ENCODE data around the gene KRTAP12-2. TPM values are rescaled to one million over a fixed set of nuclear protein-coding genes. Genes with fewer than 3 reads are reported as not detected.
"Not testable (repeated sequence)": the region's sequence is repeated elsewhere in the genome, so short reads cannot be mapped to it uniquely, and the experiment has no call there.

KRTAP12-2 gene
- total and polyA plus RNA-seq, 10 of the 15 experiments (the other 5 are each of a cell fraction or from before 2014, with no cell fraction given), result not detected

GRCh38 chr21:44691686-44692085 lies 25.0 kb upstream of the KRTAP12-2 start:
- in situ Hi-C loops (cut with MboI), result no loop called here
- BruUV-seq (replicated peaks), result no TSS peak
- no peak for FAIRE-seq

GRCh38 chr21:44689740-44690139 lies 23.0 kb upstream of the KRTAP12-2 start:
- POLR2A ChIA-PET; H3K27me3 ChIP-seq (replicated peaks in 1 of 2; ENCODE audit: control insufficient read depth in 2 of 2, insufficient read depth in 2 of 2, low read length in 1 of 2); FAIRE-seq: not testable (repeated sequence)

More at GRCh38 chr21:44691686-44692085, 25.0 kb upstream of the KRTAP12-2 start:
- Histone ChIP-seq H3K4me1 (ENCODE audit: control insufficient read depth, insufficient read depth, low read length) (no peaks in the 10 kb centered on the region; the same call in 1 of the 2 replicates), H3K79me2 (ENCODE audit: control insufficient read depth, insufficient read depth, low read length) (no peaks in the 10 kb centered on the region), H3K4me3 (no peak overlapping the region), H2AFZ (ENCODE audit: control insufficient read depth, low read depth, low read length) (no peak overlapping the region), H3K9me3 (replicated peaks; ENCODE audit: control insufficient read depth, insufficient read depth, low read length) (peaks cover 1% of the 10 kb centered on the region; the same call in 2 of the 3 replicates), H3K27ac (ENCODE audit: control insufficient read depth, insufficient read depth) (no peak overlapping the region), H3K27me3 (replicated peaks in 1 of 2; ENCODE audit: control insufficient read depth in 2 of 2, insufficient read depth in 2 of 2, low read length in 1 of 2) (no peaks in the 10 kb centered on the region), H3K36me3 (ENCODE audit: control insufficient read depth in 2 of 2, insufficient read depth in 2 of 2, low read length in 1 of 2) (no peaks in the 10 kb centered on the region), H4K20me1 (ENCODE audit: control insufficient read depth, insufficient read depth) (no peaks in the 10 kb centered on the region), H3K4me2 (ENCODE audit: control insufficient read depth, insufficient read depth) (no peak overlapping the region), H3K9ac (ENCODE audit: control insufficient read depth, insufficient read depth, low read length) (no peak overlapping the region)
- WGBS (ENCODE audit: insufficient coverage, insufficient replicate concordance, low lambda C conversion rate, missing lambda C conversion rate), result 3% methylated on average over 2 of the region's 2 CpGs
- TF ChIP-seq CBX5 (IDR thresholded peaks at IDR 0.05; ENCODE audit: low read depth) (no peak), ZNF622 (IDR thresholded peaks at IDR 0.05) (no peak), BCL3 (IDR thresholded peaks at IDR 0.05; ENCODE audit: borderline replicate concordance, insufficient read depth, low read depth, low read length, poor library complexity, severe bottlenecking) (no peak)
- ChIA-PET POLR2A (no interaction called here), RAD21 (ENCODE audit: unreplicated experiment) (no interaction called here), SMC1A (ENCODE audit: uncharacterized antibody, unreplicated experiment) (no interaction called here), CTCF (interaction anchor here (2.1 kb wide), 1 partner anchor 51 kb away, joined by 6 read pairs; no protein-coding TSS in a partner anchor)
- intact Hi-C loops (cut with micrococcal nuclease; ENCODE audit: unreplicated experiment), result no loop called here
- no peak for ATAC-seq
- DNase-seq (ENCODE audit: low read depth, low spot score), result no peak

More at GRCh38 chr21:44689740-44690139, 23.0 kb upstream of the KRTAP12-2 start:
- RAD21 ChIA-PET (ENCODE audit: unreplicated experiment); DNase-seq (ENCODE audit: low read depth, low spot score); CTCF ChIA-PET; SMC1A ChIA-PET (ENCODE audit: uncharacterized antibody, unreplicated experiment); H3K79me2 ChIP-seq (ENCODE audit: control insufficient read depth, insufficient read depth, low read length); intact Hi-C loops (cut with micrococcal nuclease; ENCODE audit: unreplicated experiment); H3K4me2 ChIP-seq (ENCODE audit: control insufficient read depth, insufficient read depth); in situ Hi-C loops (cut with MboI); H3K27ac ChIP-seq (ENCODE audit: control insufficient read depth, insufficient read depth); H3K4me1 ChIP-seq (ENCODE audit: control insufficient read depth, insufficient read depth, low read length); ATAC-seq; BruUV-seq (replicated peaks); H3K9ac ChIP-seq (ENCODE audit: control insufficient read depth, insufficient read depth, low read length); H3K9me3 ChIP-seq (replicated peaks; ENCODE audit: control insufficient read depth, insufficient read depth, low read length); H2AFZ ChIP-seq (ENCODE audit: control insufficient read depth, low read depth, low read length); H3K4me3 ChIP-seq; H3K36me3 ChIP-seq (ENCODE audit: control insufficient read depth in 2 of 2, insufficient read depth in 2 of 2, low read length in 1 of 2); H4K20me1 ChIP-seq (ENCODE audit: control insufficient read depth, insufficient read depth): not testable (repeated sequence)
- WGBS (ENCODE audit: insufficient coverage, insufficient replicate concordance, low lambda C conversion rate, missing lambda C conversion rate), result 0% methylated on average over 3 of the region's 3 CpGs
